ENCODE data around the gene PIAS2.

DNA sequence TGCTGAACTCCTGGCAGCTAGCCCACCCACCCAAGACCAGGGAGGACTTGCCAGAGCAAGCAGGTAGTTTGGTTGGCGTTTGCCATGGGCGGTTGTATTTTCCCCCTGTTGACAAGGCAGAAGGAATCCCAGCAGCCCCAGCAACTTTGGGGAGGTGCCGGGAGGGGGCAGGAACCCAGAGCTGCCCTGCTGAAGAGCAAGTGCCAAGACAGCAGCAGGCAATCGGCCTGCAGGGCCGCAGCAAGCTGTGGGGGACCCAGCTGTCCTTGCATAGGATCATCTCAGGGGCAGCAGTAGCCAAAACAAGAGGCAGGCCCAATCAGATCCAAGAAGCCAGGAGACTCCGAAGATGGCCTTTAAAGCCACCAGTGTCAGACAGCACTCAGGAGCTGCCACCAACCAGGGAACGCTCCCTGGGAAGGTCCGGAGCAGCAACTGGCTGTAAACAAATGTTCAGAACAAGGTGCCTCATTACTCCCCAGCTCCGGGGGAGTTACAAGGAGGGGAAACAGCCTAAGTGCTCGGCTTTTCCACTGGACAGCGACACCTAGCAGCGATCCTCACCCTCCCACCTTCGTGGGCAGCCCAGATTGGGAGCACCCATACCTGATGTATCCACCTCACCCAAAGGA lies 162.5 kb downstream of the PIAS2 start:
- no peak for TF ChIP-seq POLR2A (IDR thresholded peaks at IDR 0.05)
- TF ChIP-seq, protein P1, sequence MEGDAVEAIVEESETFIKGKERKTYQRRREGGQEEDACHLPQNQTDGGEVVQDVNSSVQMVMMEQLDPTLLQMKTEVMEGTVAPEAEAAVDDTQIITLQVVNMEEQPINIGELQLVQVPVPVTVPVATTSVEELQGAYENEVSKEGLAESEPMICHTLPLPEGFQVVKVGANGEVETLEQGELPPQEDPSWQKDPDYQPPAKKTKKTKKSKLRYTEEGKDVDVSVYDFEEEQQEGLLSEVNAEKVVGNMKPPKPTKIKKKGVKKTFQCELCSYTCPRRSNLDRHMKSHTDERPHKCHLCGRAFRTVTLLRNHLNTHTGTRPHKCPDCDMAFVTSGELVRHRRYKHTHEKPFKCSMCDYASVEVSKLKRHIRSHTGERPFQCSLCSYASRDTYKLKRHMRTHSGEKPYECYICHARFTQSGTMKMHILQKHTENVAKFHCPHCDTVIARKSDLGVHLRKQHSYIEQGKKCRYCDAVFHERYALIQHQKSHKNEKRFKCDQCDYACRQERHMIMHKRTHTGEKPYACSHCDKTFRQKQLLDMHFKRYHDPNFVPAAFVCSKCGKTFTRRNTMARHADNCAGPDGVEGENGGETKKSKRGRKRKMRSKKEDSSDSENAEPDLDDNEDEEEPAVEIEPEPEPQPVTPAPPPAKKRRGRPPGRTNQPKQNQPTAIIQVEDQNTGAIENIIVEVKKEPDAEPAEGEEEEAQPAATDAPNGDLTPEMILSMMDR (IDR thresholded peaks at IDR 0.05), result no peak
